HG02759 (cell line): ENCODE results near the gene GOLGA1.
"Not testable (repeated sequence)": the region's sequence is repeated elsewhere in the genome, so short reads cannot be mapped to it uniquely, and the experiment has no call there.

Source experiments
- ATAC-seq: cut with Tn5 transposase; IDR thresholded peaks from one replicate; pipeline ENCODE4 v1.9.1; 2021; ENCODE audit warnings: mild to moderate bottlenecking, moderate library complexity; ENCODE audit not compliant: unreplicated experiment

Gene GOLGA1, protein sequence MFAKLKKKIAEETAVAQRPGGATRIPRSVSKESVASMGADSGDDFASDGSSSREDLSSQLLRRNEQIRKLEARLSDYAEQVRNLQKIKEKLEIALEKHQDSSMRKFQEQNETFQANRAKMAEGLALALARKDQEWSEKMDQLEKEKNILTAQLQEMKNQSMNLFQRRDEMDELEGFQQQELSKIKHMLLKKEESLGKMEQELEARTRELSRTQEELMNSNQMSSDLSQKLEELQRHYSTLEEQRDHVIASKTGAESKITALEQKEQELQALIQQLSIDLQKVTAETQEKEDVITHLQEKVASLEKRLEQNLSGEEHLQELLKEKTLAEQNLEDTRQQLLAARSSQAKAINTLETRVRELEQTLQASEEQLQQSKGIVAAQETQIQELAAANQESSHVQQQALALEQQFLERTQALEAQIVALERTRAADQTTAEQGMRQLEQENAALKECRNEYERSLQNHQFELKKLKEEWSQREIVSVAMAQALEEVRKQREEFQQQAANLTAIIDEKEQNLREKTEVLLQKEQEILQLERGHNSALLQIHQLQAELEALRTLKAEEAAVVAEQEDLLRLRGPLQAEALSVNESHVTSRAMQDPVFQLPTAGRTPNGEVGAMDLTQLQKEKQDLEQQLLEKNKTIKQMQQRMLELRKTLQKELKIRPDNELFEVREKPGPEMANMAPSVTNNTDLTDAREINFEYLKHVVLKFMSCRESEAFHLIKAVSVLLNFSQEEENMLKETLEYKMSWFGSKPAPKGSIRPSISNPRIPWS

DNA sequence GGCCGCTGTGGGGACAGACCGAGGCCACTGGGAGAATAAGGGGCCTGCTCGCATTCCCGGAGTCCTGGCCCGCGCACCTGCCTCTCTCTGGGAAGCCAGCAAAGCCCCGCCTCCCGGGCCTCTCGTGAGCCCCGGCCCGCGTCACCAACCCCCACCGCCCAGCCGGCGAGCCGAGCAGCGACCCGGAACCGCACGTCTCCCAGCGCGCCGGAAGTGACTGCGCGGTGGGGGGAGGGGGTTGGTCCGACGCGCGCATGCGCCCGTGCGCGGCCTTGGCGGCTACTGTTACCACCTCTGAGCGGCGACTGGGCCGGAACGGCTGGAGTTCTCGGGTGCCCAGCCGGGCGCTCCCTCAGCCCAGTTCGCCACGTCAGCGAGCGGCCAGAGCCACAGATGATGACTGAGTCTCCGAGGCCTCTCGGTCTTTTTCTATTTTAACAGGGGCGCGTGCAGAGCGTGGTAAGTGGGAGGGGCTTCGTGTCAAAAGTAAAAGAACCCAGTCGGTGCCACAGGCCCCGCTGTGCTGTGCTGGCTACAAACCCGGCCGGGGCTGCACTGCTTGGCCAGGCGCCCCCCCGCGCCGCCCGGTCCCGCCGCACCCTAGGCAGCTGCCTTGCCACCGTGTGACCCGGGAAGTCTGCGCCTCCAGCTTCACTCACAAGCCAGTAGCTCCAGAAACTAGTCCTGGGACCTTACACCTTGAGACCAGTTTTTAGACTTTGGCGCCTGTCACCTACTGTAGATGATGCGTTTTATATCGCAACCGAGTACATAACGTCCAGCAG lies at the start of gene GOLGA1:
Gene GOLGA1 (minus strand): TSS at position 190 of the 785 bp plus-strand sequence. CDS start 2,372 bp downstream, outside the sequence.
- peak; percentile 83 for ATAC-seq

DNA sequence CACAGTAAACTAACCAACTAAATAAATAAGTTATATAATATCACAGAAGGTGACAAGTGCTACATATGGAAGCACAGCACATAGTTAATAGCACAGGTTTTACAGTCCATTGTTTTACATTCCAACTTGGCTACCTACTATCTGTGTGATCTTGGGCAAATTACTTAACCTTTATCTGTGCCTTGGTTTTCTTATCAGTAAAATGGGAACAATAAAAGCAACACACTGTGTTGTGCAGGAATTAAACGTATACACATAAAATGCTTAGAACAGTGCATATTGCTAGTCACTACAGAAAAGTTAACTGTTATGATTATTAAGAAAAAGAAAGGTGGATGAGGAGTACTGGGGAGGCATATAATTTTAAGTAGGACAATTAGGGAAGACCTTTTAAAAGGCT lies 42.8 kb upstream of the GOLGA1 start:
- ATAC-seq = no peak

DNA sequence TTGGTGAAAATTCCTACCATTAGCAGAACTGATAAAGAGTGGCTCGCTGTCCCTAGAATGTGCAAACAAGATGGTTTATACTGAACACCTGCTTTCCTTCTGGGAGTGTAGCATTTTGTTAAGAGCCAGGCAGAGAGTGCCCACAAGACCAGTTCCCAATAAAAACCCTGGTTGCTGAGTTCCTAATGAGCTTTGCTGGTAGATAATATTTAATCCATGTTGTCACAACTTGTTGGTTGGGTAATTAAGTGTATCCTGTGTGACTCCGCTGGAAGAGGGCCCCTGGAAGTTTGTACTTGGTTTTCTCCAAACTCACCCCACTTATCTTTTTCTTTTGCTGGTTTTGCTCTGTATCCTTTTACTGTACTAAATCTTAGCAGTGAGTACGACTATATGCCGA lies 39.5 kb upstream of the GOLGA1 start:
- no peak for ATAC-seq

DNA sequence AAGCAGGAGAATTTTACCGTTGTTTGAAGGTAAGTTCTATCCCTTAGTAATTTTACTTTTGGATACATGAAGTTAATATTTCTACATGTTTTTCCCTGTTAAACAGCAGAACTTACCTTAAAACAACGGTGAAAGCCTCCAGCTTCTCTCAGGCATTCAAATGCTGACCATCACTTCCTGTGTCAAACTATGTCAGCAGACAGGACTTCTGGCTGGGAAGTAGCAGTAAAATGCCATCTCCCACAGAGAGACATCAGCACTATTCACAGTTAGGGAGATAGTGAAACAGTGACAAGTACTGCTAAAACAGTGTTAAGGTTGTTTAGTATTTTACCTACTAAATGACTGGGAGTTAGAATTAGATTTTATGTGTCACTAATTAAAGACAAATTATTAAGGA lies 34.2 kb upstream of the GOLGA1 start:
- ATAC-seq = no peak

DNA sequence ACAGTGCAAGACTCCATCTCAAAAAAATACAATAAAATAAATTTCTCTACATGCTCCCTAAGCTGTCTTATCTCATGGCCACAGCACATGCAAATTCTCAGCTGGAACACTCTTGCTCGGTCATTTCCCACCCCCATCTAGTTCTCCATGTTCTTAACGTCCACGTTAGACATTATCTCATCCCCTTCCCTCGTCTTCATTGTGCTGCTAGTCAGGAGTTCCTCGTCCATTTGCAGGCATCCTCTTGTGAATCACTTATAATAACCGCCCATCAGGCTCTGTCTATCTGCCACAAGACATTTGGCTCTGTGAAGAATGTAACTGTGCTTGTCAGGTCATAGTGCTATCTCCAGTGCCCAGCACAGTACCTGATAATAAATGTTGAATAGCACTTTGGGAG lies 32.9 kb upstream of the GOLGA1 start:
- ATAC-seq = no peak

DNA sequence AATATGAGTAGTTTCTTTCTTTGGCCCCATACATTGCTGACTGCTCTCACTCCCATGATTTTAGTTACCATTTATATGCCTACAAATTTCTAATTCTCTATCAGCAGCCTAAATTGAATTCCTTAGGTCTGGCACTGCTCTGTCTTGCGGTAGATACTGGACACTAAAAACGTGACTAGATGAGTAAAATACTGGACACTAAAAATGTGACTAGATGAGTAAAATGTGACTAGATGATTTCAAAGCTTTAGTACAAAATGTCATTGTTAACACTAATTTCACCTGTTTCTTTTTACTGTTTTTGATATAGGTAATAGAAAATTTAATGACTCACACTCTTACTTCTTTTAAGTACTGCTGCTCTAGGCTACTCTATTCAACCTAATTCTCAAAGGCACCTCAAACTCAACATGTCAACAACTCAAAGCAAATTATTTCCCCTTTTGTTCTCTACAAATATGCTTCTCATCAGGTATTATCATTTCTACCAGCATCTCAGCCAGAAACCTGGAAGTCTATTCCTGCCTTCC lies 31.4 kb upstream of the GOLGA1 start:
- ATAC-seq = no peak

DNA sequence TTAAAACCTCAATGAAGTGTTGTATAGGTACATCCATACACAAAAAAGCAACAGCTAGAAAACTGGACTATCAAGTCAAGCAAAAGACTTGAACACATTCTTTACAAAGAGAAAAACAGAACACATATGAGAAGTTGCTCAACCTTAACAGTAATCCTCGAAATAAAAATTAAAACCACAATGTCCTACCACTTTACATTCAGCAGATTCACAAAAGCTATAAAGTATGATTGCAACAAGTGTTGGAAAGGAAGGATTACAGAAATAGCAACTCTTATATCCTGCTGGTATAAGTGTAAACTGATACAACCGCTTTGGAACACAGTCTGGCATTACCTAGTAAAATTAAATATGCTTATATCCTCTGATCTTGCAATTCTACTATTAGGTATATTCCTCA lies 28.5 kb upstream of the GOLGA1 start:
- ATAC-seq = no peak

DNA sequence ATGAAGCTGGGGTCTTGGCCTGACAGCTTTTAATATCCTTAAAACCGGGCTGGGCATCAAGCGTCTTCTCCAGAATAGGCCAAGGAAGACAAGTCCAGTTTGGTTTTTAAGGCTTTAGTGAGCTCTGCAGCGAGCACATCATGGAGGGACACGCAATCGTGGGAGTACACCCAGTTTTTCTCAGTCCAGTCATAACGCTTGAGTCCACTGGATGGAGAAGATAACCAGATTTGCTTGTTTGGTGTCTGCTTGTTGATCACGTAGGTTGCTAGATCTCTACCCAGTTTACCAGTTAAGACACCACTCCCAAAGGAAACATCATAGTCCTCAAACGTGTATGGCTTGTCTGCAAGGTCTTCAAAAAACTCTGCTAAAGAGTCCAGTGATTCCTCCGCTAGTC lies 27.4 kb upstream of the GOLGA1 start:
- no peak for ATAC-seq

DNA sequence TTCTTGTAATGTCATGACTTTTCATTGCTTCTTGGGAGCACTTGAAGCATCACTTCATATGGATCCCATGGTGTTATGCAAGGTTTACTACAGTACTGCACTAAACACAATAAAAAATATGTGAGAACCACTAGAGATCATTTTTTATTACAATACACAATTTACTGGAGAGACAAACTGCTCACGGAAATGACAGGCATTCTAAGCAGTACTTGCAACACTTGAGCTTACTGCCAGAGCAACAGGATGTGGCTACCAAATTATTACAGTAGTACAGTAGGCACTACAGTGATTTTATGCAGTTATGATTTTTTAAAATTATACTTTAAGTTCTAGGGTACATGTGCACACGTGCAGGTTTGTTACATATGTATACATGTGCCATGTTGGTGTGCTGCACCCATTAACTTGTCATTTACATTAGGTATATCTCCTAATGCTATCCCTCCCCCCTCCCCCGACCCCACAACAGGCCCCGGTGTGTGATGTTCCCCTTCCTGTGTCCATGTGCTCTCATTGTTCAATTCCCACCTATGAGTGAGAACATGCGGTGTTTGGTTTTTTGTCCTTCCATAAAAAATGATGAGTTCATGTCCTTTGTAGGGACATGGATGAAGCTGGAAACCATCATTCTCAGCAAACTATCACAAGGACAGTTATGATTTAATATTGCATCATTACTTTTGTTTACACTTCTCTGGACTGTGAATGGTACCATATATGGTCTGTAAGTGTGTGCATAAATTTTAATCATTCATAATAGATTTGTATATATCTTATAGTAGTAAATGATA lies 25.1 kb upstream of the GOLGA1 start:
- not testable (repeated sequence) for ATAC-seq

DNA sequence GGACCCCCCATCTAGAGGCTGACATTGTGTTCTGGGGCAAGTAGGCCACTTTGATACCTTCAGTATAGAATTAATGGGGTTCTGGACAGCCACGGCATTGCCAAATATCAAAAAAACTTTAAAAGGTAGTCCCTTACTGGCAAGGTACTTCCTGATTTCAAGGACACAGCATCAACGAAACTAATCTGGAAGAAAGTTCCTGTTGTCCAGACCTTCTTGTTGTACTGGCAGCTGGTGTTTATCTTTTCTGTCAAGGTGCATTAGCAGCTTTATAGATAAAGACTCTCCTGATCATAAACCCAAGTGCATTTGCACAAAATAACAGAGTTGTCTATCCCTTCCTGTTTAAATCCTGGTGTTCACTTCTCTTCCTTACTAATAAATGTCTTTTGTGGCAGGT lies 23.7 kb upstream of the GOLGA1 start:
- no peak for ATAC-seq

DNA sequence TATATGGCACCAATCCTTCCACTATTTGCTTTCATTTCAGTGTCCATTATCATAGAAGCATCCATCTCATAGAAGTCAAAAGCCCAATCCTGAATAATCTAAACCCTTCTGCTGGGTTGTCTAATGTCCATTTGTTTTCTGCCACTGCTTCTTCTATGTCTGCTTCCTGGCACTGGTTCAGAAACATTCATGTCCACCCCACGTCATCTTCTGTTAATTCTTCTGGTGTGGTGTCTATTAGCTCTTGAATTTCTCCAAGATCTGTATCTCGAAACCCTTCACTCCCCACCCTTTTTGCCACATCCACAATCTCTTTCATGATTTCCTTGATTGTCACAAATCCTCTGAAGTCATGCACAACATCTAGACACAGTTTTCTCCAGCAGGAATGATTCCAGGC lies 23.2 kb upstream of the GOLGA1 start:
- no peak for ATAC-seq

DNA sequence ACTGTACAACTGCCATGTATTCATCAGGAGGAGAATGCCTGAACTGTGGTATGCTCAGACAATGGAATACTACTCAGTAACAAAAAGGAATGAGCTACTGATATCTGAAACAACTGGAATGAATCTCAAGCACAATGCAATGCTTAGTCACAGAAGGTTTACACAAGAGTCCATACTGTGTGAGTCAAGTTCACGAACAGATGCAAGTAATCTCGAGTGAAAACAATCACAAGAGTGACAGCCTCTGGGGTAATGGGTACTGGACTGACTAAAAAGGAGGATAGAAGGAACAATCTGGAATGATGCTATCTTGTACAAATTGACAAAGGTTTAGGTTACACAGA lies 19.5 kb upstream of the GOLGA1 start:
- ATAC-seq = no peak

DNA sequence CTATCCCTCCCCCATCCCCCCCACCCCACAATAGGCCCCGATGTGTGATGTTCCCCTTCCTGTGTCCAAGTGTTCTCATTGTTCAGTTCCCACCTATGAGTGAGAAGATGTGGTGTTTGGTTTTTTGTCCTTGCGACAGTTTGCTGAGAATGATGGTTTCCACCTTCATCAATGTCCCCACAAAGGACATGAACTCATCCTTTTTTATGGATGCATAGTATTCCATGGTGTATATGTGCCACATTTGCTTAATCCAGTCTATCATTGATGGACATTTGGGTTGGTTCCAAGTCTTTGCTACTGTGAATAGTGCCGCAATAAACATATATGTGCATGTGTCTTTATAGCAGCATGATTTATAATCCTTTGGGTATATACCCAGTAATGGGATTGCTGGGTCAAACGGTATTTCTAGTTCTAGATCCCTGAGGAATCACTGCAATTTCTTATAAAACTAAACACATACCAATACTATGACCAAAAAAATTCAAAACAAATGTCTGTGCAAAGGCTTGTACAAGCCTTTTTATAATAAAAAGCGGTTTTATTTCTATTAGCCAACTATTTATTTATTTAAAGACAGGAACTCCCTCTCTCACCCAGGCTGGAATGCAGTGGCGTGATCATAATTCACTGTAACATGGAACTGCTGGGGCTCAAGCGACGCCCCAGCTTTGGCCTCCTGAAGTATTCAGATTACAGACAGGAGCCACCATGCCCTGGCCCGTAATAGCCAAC lies 19.0 kb upstream of the GOLGA1 start:
- not testable (repeated sequence) for ATAC-seq

DNA sequence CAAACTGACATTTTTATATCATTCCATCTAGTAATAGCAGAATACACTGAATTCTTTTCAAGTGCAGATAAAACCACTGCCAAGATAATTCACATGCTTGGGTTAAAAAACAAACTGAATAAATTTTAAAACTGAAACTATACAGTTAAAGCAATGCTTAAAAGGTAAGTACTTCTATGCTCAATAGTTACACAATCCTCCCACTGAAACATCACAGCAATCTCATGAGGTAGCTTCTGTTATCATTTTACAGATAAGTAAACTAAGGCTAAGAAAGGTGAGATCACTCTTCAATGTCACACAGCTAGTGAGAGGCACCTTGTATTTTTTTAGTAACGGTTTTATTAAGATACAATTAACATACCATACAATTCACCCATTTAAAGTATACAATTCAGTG lies 13.4 kb upstream of the GOLGA1 start:
- no peak for ATAC-seq

DNA sequence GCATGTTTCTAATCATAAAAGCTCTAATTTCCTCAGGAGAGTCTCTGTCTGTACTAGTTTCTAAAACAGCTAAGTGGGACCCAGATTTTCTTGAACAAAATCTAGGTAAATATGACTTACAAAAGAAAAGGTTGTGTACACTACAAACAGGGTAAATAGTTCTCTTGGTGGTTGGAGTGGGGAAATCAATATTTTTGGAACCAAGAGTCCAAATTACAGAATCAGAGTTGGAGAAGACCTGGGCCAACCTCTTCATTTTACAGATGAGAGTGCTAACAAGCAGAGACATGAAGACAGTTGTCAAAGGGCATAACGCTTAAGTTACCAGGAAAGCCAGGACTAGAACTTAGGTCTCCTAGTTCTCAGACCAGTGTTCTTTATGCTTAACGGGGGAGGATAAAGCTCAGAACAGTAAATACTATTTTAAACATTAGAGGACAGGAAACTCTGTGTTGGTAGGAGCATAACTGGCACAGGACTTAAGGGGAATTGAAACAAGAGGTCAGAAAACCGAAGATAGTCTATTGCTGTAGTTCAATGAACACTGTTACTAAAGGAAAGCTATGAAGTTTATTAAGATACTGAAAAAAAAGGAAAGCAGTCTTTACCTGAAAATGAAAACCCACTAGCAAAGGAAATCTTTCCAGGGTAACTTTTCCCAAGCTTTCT lies 9.3 kb upstream of the GOLGA1 start:
- ATAC-seq = no peak

DNA sequence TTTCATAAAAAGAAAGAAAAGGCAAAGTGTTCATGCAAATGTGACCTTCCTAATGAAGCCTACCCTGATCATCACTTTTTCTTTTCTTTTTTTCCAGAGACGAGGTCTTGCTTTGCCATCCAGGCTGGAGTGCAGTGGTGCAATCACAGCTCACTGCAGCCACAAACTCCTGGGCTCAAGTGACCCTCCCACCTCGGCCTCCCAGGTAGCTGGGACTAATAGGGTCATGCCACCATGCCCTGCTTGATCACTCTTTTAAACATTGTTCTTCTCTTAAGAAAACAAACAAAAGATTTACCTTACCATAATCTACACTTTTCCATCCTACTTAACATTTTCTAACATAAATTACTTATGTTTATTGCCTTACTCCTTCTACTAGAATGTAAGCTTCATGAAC lies 8.5 kb upstream of the GOLGA1 start:
- no peak for ATAC-seq

DNA sequence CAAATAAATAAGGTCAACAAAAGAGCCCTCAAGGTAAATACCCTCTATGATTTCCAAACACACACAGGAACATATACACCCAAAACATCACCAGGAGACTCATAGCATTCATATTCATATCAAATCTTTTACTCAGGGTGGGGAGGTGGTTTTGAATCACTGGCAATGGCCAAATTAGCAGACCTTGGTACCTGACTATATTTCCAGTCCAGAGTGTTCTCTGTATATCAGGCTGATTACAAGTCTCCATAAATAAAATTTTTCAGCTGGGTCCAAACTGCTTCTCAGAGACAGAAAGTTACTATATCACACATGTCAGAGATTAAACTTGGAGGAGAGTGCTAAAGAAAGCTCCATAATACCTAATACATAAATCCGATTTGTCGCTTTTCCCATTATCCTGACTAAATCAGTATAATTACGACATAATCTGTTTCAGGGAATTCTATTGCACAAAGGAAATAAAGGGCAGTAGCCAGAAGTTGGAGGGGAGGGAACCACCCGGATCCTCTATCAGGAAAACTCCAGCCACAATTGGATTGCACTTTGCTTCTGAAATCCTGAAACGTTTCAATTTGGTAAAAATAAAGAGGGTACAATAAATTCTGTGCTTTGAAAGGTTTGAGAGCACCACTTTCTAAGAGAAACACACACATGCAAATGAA lies 7.0 kb upstream of the GOLGA1 start:
- ATAC-seq = no peak

DNA sequence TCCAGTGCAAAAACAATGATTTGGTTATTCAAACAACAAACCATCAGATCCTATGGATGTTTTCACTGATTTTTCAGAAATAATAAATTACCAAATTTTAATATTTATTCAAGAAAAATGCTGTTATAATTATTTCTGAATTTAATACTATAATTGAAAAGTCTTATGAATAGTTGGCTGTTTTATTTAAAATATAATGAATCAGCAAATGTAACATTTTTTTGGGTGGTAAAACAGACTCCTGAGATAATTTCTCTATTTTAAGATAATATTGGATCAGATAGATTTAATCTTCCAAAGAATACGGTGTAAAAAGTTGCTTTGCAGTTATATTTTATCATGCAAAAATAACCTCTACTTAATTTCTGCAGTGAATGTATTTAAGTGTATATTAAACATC lies 5.3 kb upstream of the GOLGA1 start:
- no peak for ATAC-seq
